ENCODE results near the gene STAC3. TPM values are rescaled to one million over a fixed set of nuclear protein-coding genes. Genes with fewer than 3 reads are reported as not detected.

The STAC3 gene
- total and polyA plus RNA-seq, 2 of the 8 experiments (the other 6 are each of a cell fraction or from before 2014, with no cell fraction given), result 0.70 to 1.3 TPM

DNA sequence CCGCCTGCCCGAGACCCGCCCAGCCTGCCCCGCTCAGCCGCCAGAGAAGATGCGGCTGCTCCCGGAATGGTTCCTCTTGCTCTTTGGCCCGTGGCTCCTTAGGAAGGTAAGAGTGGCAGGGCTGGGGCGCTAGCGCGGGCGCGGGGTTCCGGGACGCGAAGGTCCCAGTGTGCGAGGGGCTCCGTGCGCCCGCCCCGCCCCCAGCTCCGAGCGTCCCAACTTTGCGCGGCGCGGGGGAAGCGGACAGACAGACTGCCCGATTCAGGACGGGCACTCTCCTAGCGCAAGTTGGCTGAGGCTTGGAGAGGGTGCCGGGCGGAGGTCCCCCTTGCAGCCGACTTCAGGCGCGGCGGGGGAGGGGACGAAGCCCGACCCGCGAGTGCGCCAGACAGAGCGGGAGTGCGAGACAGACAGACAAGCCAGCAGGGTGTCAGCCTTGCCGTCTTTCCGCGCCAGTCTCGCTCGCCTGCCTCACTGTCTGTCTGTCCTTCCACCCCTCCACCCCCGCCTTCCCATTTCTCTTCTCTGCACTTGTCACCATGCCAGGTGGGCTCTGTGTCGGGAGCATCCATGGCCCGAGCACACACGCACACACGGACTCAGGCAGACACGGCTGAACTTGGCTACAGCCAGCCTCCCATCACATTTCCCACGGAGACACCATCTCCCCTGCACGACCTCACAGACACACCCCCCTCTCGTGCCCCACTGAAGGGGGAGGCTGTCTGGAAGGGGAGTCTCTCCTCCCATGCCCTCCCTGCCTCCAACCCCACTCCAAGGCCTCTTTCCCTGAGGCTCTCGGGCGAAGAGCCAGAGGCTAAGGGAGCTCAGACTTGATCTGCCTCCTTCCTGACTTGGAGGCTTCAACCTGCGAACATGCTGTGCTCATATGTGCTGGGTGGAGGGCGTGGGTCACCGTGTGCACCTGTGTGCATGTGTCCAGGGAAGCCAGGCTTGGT lies 33.8 kb downstream of the STAC3 start:
- ChIA-PET CTCF (ENCODE audit: partially characterized antibody) (interaction anchor here (0.9 to 10.1 kb wide), 3 partner anchors 22 to 44 kb away, joined by 3 to 726 read pairs (median 3); partner anchors contain the start of genes SHMT2 and STAC3), POLR2A (ENCODE audit: partially characterized antibody) (interaction anchor here (0.9 to 8.8 kb wide), 6 partner anchors 18 to 270 kb away, joined by 3 to 686 read pairs (median 4); partner anchors contain the start of genes INHBE, MARS1 and SHMT2)
- Histone ChIP-seq H2BK20ac (ENCODE audit: low read length) (no peak overlapping the region), H3K79me2 (ENCODE audit: control insufficient read depth in 1 of 2, insufficient read depth in 2 of 2, low read length in 2 of 2) (no peaks in the 10 kb centered on the region), H4K5ac (ENCODE audit: insufficient read length, low read depth, low read length) (no peak overlapping the region), H2AK5ac (ENCODE audit: low read depth, low read length) (peak overlapping the region; percentile 82), H4K91ac (replicated peaks; ENCODE audit: insufficient read length, low read length) (no peak overlapping the region), H3K9ac (replicated peaks in 1 of 4; ENCODE audit: extremely low read depth in 1 of 4, low read depth in 3 of 4, low read length in 3 of 4) (no peak overlapping the region), H3K36me3 (ENCODE audit: control insufficient read depth in 2 of 4, insufficient read depth in 4 of 4, low read length in 3 of 4) (peaks cover 0 to 4% (median 1%) of the 10 kb centered on the region in 4 experiments; a peak in 4 of 8 replicates), H3K4me2 (ENCODE audit: insufficient read depth in 1 of 2, low read depth in 2 of 2, low read length in 2 of 2) (peak overlapping the region; percentile 91 to 92), H3K27me3 (replicated peaks in 1 of 4; ENCODE audit: control insufficient read depth in 3 of 4, extremely low read depth in 1 of 4, insufficient read depth in 3 of 4, low read length in 3 of 4) (peaks cover 70 to 84% (median 82%) of the 10 kb centered on the region in 4 experiments), H3K14ac (ENCODE audit: insufficient read length) (no peak overlapping the region), H2BK15ac (ENCODE audit: low read length) (peak overlapping the region; percentile 98; the same call in 1 of the 2 replicates), H2AFZ (ENCODE audit: low read length) (no peak overlapping the region), H3K23ac (ENCODE audit: insufficient read length) (no peak overlapping the region), H3K9me3 (ENCODE audit: insufficient read depth in 2 of 2, low read depth in 1 of 2, low read length in 1 of 2) (no peaks in the 10 kb centered on the region), H3K23me2 (ENCODE audit: low read depth, low read length) (peaks cover 7% of the 10 kb centered on the region; the same call in 1 of the 2 replicates), H3K79me1 (ENCODE audit: low read depth, low read length) (no peaks in the 10 kb centered on the region), H2BK5ac (ENCODE audit: low read depth, low read length) (peak overlapping the region; percentile 75; the same call in 1 of the 2 replicates), H3K4me1 (replicated peaks in 1 of 4; ENCODE audit: control insufficient read depth in 3 of 4, insufficient read depth in 4 of 4, low read length in 3 of 4) (peaks cover 9 to 56% (median 42%) of the 10 kb centered on the region in 4 experiments), H3K27ac (ENCODE audit: low read depth, low read length) (no peak overlapping the region), H4K20me1 (replicated peaks in 1 of 2; ENCODE audit: control insufficient read depth in 1 of 2, insufficient read depth in 2 of 2, low read length in 2 of 2) (peaks cover 13 to 36% of the 10 kb centered on the region in 2 experiments), H3K56ac (replicated peaks; ENCODE audit: insufficient read length, low read depth, low read length) (no peak overlapping the region), H3K4ac (replicated peaks; ENCODE audit: insufficient read length, low read depth, low read length) (no peak overlapping the region), H3K18ac (ENCODE audit: extremely low read depth, low read length) (no peak overlapping the region; the same call in none of the 2 replicates), H4K8ac (ENCODE audit: extremely low read depth, insufficient read depth, low read length) (peak overlapping the region; percentile 23; the same call in 1 of the 2 replicates), H2BK120ac (replicated peaks; ENCODE audit: low read depth, low read length) (no peak overlapping the region), H2BK12ac (ENCODE audit: low read depth, low read length) (peak overlapping the region; percentile 84; the same call in 1 of the 2 replicates), H3K4me3 (ENCODE audit: extremely low read depth in 1 of 4, insufficient read depth in 2 of 4, low read depth in 3 of 4, low read length in 4 of 4) (peak overlapping the region; percentile 28 to 67 (median 46))
- FAIRE-seq, result no peak
- DNase-seq (ENCODE audit: low read depth in 1 of 2, low spot score in 2 of 2), result peak in 1 of 2 experiments; percentile 66
- WGBS, 2 experiments (ENCODE audit: extremely low coverage in 1 of 2, insufficient coverage in 1 of 2, insufficient read length in 1 of 2, insufficient replicate concordance in 2 of 2, low coverage in 1 of 2, low lambda C conversion rate in 2 of 2, missing lambda C conversion rate in 1 of 2), result 4% methylated on average over 37 of the region's 63 CpGs; no CpG with 5 or more reads in 1 of the 2 experiments
- TF ChIP-seq SIX5 (IDR thresholded peaks at IDR 0.05; ENCODE audit: low read depth, low read length) (no peak), ZNF274 (IDR thresholded peaks at IDR 0.05; ENCODE audit: borderline replicate concordance, extremely low read depth, low read length) (no peak), GABPA (IDR thresholded peaks at IDR 0.05; ENCODE audit: borderline replicate concordance, insufficient read depth, low read length) (no peak), RBBP5 (IDR thresholded peaks at IDR 0.05; ENCODE audit: borderline replicate concordance, low read depth, low read length) (no peak), SUZ12 (IDR thresholded peaks at IDR 0.05; ENCODE audit: low read length) (peak; percentile 81), RAD21 (IDR thresholded peaks at IDR 0.05 in 1 of 2, conservative IDR thresholded peaks at IDR 0.05 in 1 of 2; ENCODE audit: low read depth in 2 of 2, low read length in 2 of 2) (no peak)
- TF ChIP-seq, protein P1, sequence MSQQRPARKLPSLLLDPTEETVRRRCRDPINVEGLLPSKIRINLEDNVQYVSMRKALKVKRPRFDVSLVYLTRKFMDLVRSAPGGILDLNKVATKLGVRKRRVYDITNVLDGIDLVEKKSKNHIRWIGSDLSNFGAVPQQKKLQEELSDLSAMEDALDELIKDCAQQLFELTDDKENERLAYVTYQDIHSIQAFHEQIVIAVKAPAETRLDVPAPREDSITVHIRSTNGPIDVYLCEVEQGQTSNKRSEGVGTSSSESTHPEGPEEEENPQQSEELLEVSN (IDR thresholded peaks at IDR 0.05), result 0 out of 2 replicates have a peak, but pooled peaks have one; percentile 16
- TF ChIP-seq, protein P2, sequence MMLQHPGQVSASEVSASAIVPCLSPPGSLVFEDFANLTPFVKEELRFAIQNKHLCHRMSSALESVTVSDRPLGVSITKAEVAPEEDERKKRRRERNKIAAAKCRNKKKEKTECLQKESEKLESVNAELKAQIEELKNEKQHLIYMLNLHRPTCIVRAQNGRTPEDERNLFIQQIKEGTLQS (IDR thresholded peaks at IDR 0.05; ENCODE audit: insufficient read depth, low read depth, low read length), result no peak
